Uterus (tissue), 4 donors: ENCODE measurements around the gene TMTC3. TPM values are rescaled to one million over a fixed set of nuclear protein-coding genes. Genes with fewer than 3 reads are reported as not detected.
"Not testable (repeated sequence)": the region's sequence is repeated elsewhere in the genome, so short reads cannot be mapped to it uniquely, and the experiment has no call there.

Source experiments
- DNase-seq, 2 donors: peaks; one replicate each; pipeline ENCODE4 v3.0.0-alpha.2; 2019 to 2020
- H3K27ac ChIP-seq, 2 donors: fragments of 200-600 bp; sonication (generic); 1 replicate in 1 of 2; 2 replicates in 1 of 2; pipeline ENCODE4 v1.5.1; 2016 to 2018
- H3K27me3 ChIP-seq, 2 donors: fragments of 200-600 bp; sonication (generic); one replicate each; pipeline ENCODE4 v1.5.1; 2018 to 2019; ENCODE audit warnings: control low read depth in 1 of 2
- H3K36me3 ChIP-seq, 2 donors: fragments of 200-600 bp; sonication (generic); one replicate each; pipeline ENCODE4 v1.5.1; 2019; ENCODE audit warnings: control low read depth in 1 of 2
- H3K4me1 ChIP-seq, 2 donors: fragments of 200-600 bp; sonication (generic); one replicate each; pipeline ENCODE4 v1.5.1; 2018 to 2019; ENCODE audit warnings: control low read depth in 1 of 2
- H3K4me3 ChIP-seq, 2 donors: fragments of 200-600 bp; sonication (generic); 1 replicate in 1 of 2; 2 replicates in 1 of 2; pipeline ENCODE4 v1.5.1; 2018 to 2019; ENCODE audit warnings: mild to moderate bottlenecking in 1 of 2
- H3K9me3 ChIP-seq, 2 donors: fragments of 200-600 bp; sonication (generic); one replicate each; pipeline ENCODE4 v1.5.1; 2019; ENCODE audit warnings: control low read depth in 1 of 2
- CTCF ChIP-seq, 4 experiments: fragments of 200-600 bp in 2 of 4; fragments of 450-650 bp in 2 of 4; sonication (generic) in 2 of 4; IDR thresholded peaks; one replicate each; pipeline ENCODE4 v1.5.1; 2016 to 2019; ENCODE audit warnings: antibody characterized with exemption in 4 of 4, mild to moderate bottlenecking in 2 of 4, moderate library complexity in 1 of 4
- POLR2A ChIP-seq, 2 donors: fragments of 450-650 bp; IDR thresholded peaks; one replicate each; pipeline ENCODE4 v1.6.1; 2016; ENCODE audit warnings: antibody characterized with exemption in 2 of 2, mild to moderate bottlenecking in 1 of 2, moderate library complexity in 1 of 2
- intact Hi-C: fragments of 100-400 bp; cut with DNase I; formaldehyde crosslinking; loops from one replicate; pipeline ENCODE4 v1.15.1; 2023; ENCODE audit warnings: low total_unique reads
- total RNA-seq, 4 donors: library from RNA; depleted of rRNA in 3 of 4; stranded (reverse); fragments of >200 nt in 3 of 4; gene quantifications; one replicate each; pipeline versions ENCODE4 v1.1.0 to v1.2.4, GENCODE V29; 2014 to 2023
- donor health status: DM: yes; HTN: yes; CAD: no.

The TMTC3 gene
- total RNA-seq, 4 donors from 2014 or later = 9.0 to 86.5 (median 20.0) TPM

GRCh38 chr12:88206601-88207000 lies 64.5 kb downstream of the TMTC3 start:
- no peak for TF ChIP-seq CTCF (IDR thresholded peaks at IDR 0.05)
- no peak for TF ChIP-seq POLR2A (IDR thresholded peaks at IDR 0.05)
- H3K27me3 ChIP-seq = no peaks in the 10 kb centered on the region
- no peaks in the 10 kb centered on the region for H3K4me1 ChIP-seq
- peak in 1 of 2 donors; percentile 34 for DNase-seq
- no peak overlapping the region for H3K4me3 ChIP-seq
- no peaks in the 10 kb centered on the region for H3K9me3 ChIP-seq
- intact Hi-C loops = no loop called here
- no peak overlapping the region for H3K27ac ChIP-seq
- no peaks in the 10 kb centered on the region for H3K36me3 ChIP-seq

- H3K4me1 ChIP-seq = no peaks in the 10 kb centered on the region
- H3K27ac ChIP-seq = no peak overlapping the region
- DNase-seq = no peak
- intact Hi-C loops = no loop called here
- no peaks in the 10 kb centered on the region for H3K9me3 ChIP-seq
- no peaks in the 10 kb centered on the region for H3K27me3 ChIP-seq
- H3K4me3 ChIP-seq = no peak overlapping the region
- H3K36me3 ChIP-seq = no peaks in the 10 kb centered on the region
- no peak for TF ChIP-seq CTCF (IDR thresholded peaks at IDR 0.05)
- no peak for TF ChIP-seq POLR2A (IDR thresholded peaks at IDR 0.05)
Observed at GRCh38 chr12:88207921-88208620, 66.0 kb downstream of the TMTC3 start.

DNA sequence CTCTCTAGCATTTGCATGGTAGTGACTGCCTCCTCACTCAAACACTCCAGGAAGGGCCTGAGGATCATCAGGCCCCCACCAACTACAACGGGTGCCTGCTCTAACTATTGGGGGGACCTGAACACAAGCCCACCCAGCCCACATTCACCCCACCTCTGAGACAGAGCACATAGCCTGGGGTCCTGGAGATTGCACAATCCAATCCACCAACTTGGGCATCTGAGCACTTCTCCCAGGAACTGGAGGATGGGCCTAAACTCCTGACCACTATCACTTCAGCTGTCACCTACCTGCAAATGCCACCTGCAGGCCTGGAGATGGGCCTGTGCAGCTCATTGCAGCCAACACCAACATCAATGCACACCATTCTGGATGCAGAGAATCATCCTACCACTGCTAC lies 66.6 kb downstream of the TMTC3 start:
- H3K36me3 ChIP-seq = no peaks in the 10 kb centered on the region
- no peak for DNase-seq
- H3K9me3 ChIP-seq = no peaks in the 10 kb centered on the region
- H3K4me1 ChIP-seq = no peaks in the 10 kb centered on the region
- TF ChIP-seq POLR2A (IDR thresholded peaks at IDR 0.05) (no peak), CTCF (IDR thresholded peaks at IDR 0.05) (no peak)
- H3K4me3 ChIP-seq = no peak overlapping the region
- no peaks in the 10 kb centered on the region for H3K27me3 ChIP-seq
- intact Hi-C loops = no loop called here
- no peak overlapping the region for H3K27ac ChIP-seq

GRCh38 chr12:88210311-88210710 lies 68.2 kb downstream of the TMTC3 start:
- H3K27me3 ChIP-seq, H3K9me3 ChIP-seq, intact Hi-C loops, H3K36me3 ChIP-seq, DNase-seq, H3K4me1 ChIP-seq, H3K4me3 ChIP-seq, H3K27ac ChIP-seq: not testable (repeated sequence)

DNA sequence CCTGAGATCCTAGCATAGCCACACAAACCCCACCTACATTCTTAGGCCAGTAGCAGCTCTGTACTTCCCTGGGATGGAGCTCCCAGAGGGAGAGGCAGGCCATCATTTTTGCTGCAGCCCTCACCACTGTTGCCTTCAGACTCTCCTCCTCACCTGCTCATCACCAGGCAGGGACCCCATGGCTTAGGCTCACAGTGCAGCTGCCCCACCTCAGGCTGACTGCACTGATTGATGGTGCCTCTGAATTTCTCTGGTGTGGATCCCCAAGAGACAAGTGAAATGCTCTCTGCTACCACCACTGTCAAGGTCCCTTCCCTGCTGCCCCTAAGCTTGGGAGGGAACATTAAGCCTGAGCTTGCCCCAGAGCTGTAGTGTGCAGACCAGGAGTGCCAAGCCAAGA lies 76.2 kb downstream of the TMTC3 start:
- TF ChIP-seq CTCF (IDR thresholded peaks at IDR 0.05) (no peak), POLR2A (IDR thresholded peaks at IDR 0.05) (no peak)
- no peak overlapping the region for H3K27ac ChIP-seq
- H3K4me3 ChIP-seq = no peak overlapping the region
- no peaks in the 10 kb centered on the region for H3K36me3 ChIP-seq
- DNase-seq = no peak
- no peaks in the 10 kb centered on the region for H3K27me3 ChIP-seq
- intact Hi-C loops = no loop called here
- no peaks in the 10 kb centered on the region for H3K4me1 ChIP-seq
- peaks cover 0 to 8% of the 10 kb centered on the region in 2 donors for H3K9me3 ChIP-seq

DNA sequence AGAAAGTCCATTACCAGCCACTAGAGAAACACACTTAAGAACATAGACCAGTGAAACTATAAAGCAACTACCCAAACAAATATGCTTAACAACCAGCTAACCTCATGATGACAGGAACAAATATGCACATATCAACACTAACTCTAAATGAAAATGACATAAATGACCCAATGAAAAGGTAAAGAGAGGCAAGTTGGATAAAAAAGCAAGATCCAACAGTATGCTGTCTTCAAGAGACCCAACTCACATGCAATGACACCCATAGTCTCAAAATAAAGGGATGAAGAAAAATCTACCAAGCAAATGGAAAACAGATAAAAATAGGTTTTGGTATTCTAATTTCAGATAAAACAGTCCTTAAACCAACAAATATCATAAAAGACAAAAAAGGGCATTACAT lies 77.8 kb downstream of the TMTC3 start:
- Histone ChIP-seq H3K9me3 (peaks cover 0 to 10% of the 10 kb centered on the region in 2 donors), H3K4me3 (no peak overlapping the region), H3K27ac (no peak overlapping the region), H3K4me1 (no peaks in the 10 kb centered on the region), H3K36me3 (no peaks in the 10 kb centered on the region), H3K27me3 (no peaks in the 10 kb centered on the region)
- DNase-seq = no peak
- intact Hi-C loops = no loop called here
- TF ChIP-seq POLR2A (IDR thresholded peaks at IDR 0.05) (no peak), CTCF (IDR thresholded peaks at IDR 0.05) (no peak)
